GM23338 (cell line): ENCODE measurements around the gene DCAKD. TPM values are rescaled to one million over a fixed set of nuclear protein-coding genes. Genes with fewer than 3 reads are reported as not detected.

Source experiments
- ATAC-seq: fragments of 200-7000 bp; cut with Tn5 transposase; 3 replicates; pipeline ENCODE4 v1.9.1; 2020
- DNase-seq: peaks from one replicate; pipeline ENCODE4 v3.0.0-alpha.2; 2015; ENCODE audit warnings: low spot score
- H2AFZ ChIP-seq: fragments of 200-600 bp; sonication (generic); 2 replicates; pipeline ENCODE4 v1.8.0; 2016; ENCODE audit warnings: antibody characterized with exemption, mild to moderate bottlenecking, moderate library complexity
- H3F3A ChIP-seq: fragments of 200-600 bp; sonication (generic); replicated peaks from 2 replicates; pipeline ENCODE4 v1.8.0; 2017; ENCODE audit warnings: antibody characterized with exemption, mixed run types, low read depth
- H3K27ac ChIP-seq: fragments of 200-600 bp; sonication (generic); 2 replicates; pipeline ENCODE4 v1.6.1; 2016; ENCODE audit warnings: low read depth
- H3K27me3 ChIP-seq: fragments of 200-600 bp; sonication (generic); 2 replicates; pipeline ENCODE4 v1.8.0; 2016; ENCODE audit warnings: mild to moderate bottlenecking, mixed run types, moderate library complexity; ENCODE audit not compliant: insufficient read depth
- H3K36me3 ChIP-seq: fragments of 200-600 bp; sonication (generic); 2 replicates; pipeline ENCODE4 v1.8.0; 2016; ENCODE audit warnings: mild to moderate bottlenecking; ENCODE audit not compliant: insufficient read depth
- H3K4me1 ChIP-seq: fragments of 200-600 bp; sonication (generic); 2 replicates; pipeline ENCODE4 v1.8.0; 2016; ENCODE audit warnings: mild to moderate bottlenecking, moderate library complexity; ENCODE audit not compliant: insufficient read depth
- H3K4me2 ChIP-seq: fragments of 200-600 bp; sonication (generic); 2 replicates; pipeline ENCODE4 v1.7.1; 2017; ENCODE audit warnings: mixed run types
- H3K4me3 ChIP-seq: fragments of 200-600 bp; sonication (generic); 2 replicates; pipeline ENCODE4 v1.6.1; 2016; ENCODE audit warnings: mixed run types
- H3K79me2 ChIP-seq: fragments of 200-600 bp; sonication (generic); replicated peaks from 2 replicates; pipeline ENCODE4 v1.8.0; 2017; ENCODE audit warnings: mild to moderate bottlenecking; ENCODE audit not compliant: insufficient read depth
- H3K9me2 ChIP-seq: fragments of 200-600 bp; sonication (generic); 2 replicates; pipeline ENCODE4 v1.8.0; 2017; ENCODE audit not compliant: insufficient read depth
- H4K20me1 ChIP-seq: fragments of 200-600 bp; sonication (generic); replicated peaks from 2 replicates; pipeline ENCODE4 v1.8.0; 2017; ENCODE audit warnings: mild to moderate bottlenecking; ENCODE audit not compliant: insufficient read depth
- H3K27ac Mint-ChIP-seq: 2 replicates; pipeline ENCODE4 v1.8.0; 2020; ENCODE audit warnings: inconsistent platforms, mild to moderate bottlenecking, moderate library complexity, mixed read lengths
- H3K27me3 Mint-ChIP-seq: 3 replicates; pipeline ENCODE4 v1.8.0; 2022; ENCODE audit warnings: low read depth, mild to moderate bottlenecking, moderate library complexity, mixed read lengths, inconsistent platforms; ENCODE audit not compliant: insufficient read depth, poor library complexity
- H3K36me3 Mint-ChIP-seq: 3 replicates; pipeline ENCODE4 v1.8.0; 2021; ENCODE audit warnings: low read depth, mild to moderate bottlenecking, inconsistent platforms, moderate library complexity, mixed read lengths
- H3K4me1 Mint-ChIP-seq: 3 replicates; pipeline ENCODE4 v1.8.0; 2020; ENCODE audit warnings: mild to moderate bottlenecking, inconsistent platforms, mixed read lengths
- H3K4me3 Mint-ChIP-seq: 3 replicates; pipeline ENCODE4 v1.8.0; 2021; ENCODE audit warnings: moderate library complexity, mild to moderate bottlenecking, inconsistent platforms, mixed read lengths
- H3K9me3 Mint-ChIP-seq: 3 replicates; pipeline ENCODE4 v1.8.0; 2020; ENCODE audit warnings: moderate library complexity, mild to moderate bottlenecking, inconsistent platforms, mixed read lengths
- CREB1 ChIP-seq: fragments of 250-450 bp; sonication (Bioruptor Pico); IDR thresholded peaks from 2 replicates; pipeline ENCODE4 v1.5.0; 2020; ENCODE audit warnings: low read depth, mild to moderate bottlenecking, moderate library complexity
- ETS1 ChIP-seq: IDR thresholded peaks from 2 replicates; pipeline ENCODE4 v1.6.1; 2016; ENCODE audit warnings: antibody characterized with exemption
- EZH2 ChIP-seq: fragments of 200-600 bp; sonication (generic); IDR thresholded peaks from one replicate; pipeline ENCODE4 v1.8.0; 2017; ENCODE audit warnings: antibody characterized with exemption, mild to moderate bottlenecking, low read depth; ENCODE audit not compliant: unreplicated experiment
- EZH2phosphoT487 ChIP-seq: fragments of 200-600 bp; sonication (generic); IDR thresholded peaks from one replicate; pipeline ENCODE4 v1.8.1; 2018; ENCODE audit warnings: antibody characterized with exemption; ENCODE audit not compliant: unreplicated experiment
- JUNB ChIP-seq: IDR thresholded peaks from one replicate; pipeline ENCODE4 v1.6.1; 2016; ENCODE audit warnings: antibody characterized with exemption; ENCODE audit not compliant: unreplicated experiment
- NANOG ChIP-seq: IDR thresholded peaks from 2 replicates; pipeline ENCODE4 v1.6.1; 2016; ENCODE audit warnings: antibody characterized with exemption, borderline replicate concordance
- POLR2AphosphoS5 ChIP-seq: IDR thresholded peaks from 2 replicates; pipeline ENCODE4 v1.6.1; 2016; ENCODE audit warnings: antibody characterized with exemption, low read depth
- REST ChIP-seq: IDR thresholded peaks from one replicate; pipeline ENCODE4 v1.6.1; 2018; ENCODE audit warnings: antibody characterized with exemption; ENCODE audit not compliant: unreplicated experiment
- STAT1 ChIP-seq: IDR thresholded peaks from one replicate; pipeline ENCODE4 v1.6.1; 2016; ENCODE audit warnings: antibody characterized with exemption; ENCODE audit not compliant: unreplicated experiment
- ZNF114 ChIP-seq: fragments of 250-450 bp; sonication (Bioruptor Pico); IDR thresholded peaks from 2 replicates; pipeline ENCODE4 v1.5.0; 2020; ENCODE audit warnings: mild to moderate bottlenecking, moderate library complexity
- ZNF331 ChIP-seq: fragments of 250-450 bp; sonication (Bioruptor Pico); IDR thresholded peaks from 2 replicates; pipeline ENCODE4 v1.5.0; 2020; ENCODE audit warnings: low read depth, mild to moderate bottlenecking, moderate library complexity
- polyA plus RNA-seq: library from polyadenylated mRNA; unstranded; fragments of >200 nt; fragmentation: Nextera tagmentation; extraction: Ambion mirVana; gene quantifications from 2 replicates; pipeline ENCODE4 v1.2.1, GENCODE V29; 2016
- total RNA-seq: library from RNA; depleted of rRNA; stranded (reverse); fragments of >200 nt; shearing (Covaris generic); gene quantifications from 2 replicates; pipeline ENCODE4 v1.2.3, GENCODE V29; 2014
- TF ChIP-seq, protein P1 (sequence below), 2 experiments: fragments of 200-600 bp in 1 of 2; sonication (generic) in 1 of 2; conservative IDR thresholded peaks; 2 replicates each; pipeline versions ENCODE4 v1.5.1 to v1.6.1; 2016 to 2017; ENCODE audit warnings: antibody characterized with exemption in 2 of 2, low read depth in 2 of 2, mild to moderate bottlenecking in 2 of 2, moderate library complexity in 1 of 2
- TF ChIP-seq, protein P2 (sequence below): fragments of 250-450 bp; sonication (Bioruptor Pico); IDR thresholded peaks from 2 replicates; pipeline ENCODE4 v1.5.0; 2020; ENCODE audit warnings: mild to moderate bottlenecking, moderate library complexity

Gene DCAKD
- total and polyA plus RNA-seq, 2 experiments from 2014 or later, result 23.7 to 57.2 TPM

DNA sequence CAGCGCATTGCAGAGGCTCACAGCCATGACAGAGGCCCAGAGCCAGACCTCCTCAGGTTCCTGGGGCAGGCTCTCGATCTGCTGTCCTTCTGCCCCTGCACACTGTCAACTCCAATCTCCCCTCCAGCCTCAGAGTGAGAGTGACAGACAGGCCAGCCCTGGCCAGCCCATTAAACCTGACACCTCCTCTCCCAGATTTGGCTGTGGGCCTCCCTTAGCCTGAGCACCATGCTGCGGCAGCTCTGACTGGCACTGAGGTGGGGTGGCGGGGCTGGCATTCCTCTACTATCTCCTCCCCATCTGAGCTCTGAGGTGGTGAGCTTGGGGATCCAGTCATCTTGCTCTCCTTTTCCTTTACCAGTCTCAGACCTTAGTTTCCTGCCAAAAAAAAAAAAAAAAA is 67.9 kb downstream of the DCAKD start:
- Histone ChIP-seq H2AFZ (no peak overlapping the region), H3K79me2 (no peaks in the 10 kb centered on the region), H3K4me3 (no peak overlapping the region), H3F3A (peaks cover 8% of the 10 kb centered on the region; the same call in 1 of the 2 replicates), H3K4me1 (peaks cover 17% of the 10 kb centered on the region), H4K20me1 (no peaks in the 10 kb centered on the region), H3K9me2 (no peaks in the 10 kb centered on the region; the same call in 1 of the 2 replicates), H3K27me3 (no peaks in the 10 kb centered on the region), H3K36me3 (no peaks in the 10 kb centered on the region), H3K4me2 (no peak overlapping the region), H3K27ac (no peak overlapping the region)
- Mint-ChIP-seq H3K9me3 (peaks cover 3% of the 10 kb centered on the region; the same call in 2 of the 3 replicates), H3K4me3 (no peak overlapping the region), H3K27me3 (peaks cover 12% of the 10 kb centered on the region), H3K27ac (no peak overlapping the region), H3K36me3 (no peaks in the 10 kb centered on the region; the same call in 2 of the 3 replicates), H3K4me1 (peaks cover 21% of the 10 kb centered on the region)
- no peak for TF ChIP-seq EZH2phosphoT487
- no peak for TF ChIP-seq ZNF331 (CRISPR knock-in tag)
- TF ChIP-seq EZH2, result no peak
- TF ChIP-seq CREB1 (CRISPR knock-in tag), result no peak
- no peak for TF ChIP-seq REST
- TF ChIP-seq, protein P1, sequence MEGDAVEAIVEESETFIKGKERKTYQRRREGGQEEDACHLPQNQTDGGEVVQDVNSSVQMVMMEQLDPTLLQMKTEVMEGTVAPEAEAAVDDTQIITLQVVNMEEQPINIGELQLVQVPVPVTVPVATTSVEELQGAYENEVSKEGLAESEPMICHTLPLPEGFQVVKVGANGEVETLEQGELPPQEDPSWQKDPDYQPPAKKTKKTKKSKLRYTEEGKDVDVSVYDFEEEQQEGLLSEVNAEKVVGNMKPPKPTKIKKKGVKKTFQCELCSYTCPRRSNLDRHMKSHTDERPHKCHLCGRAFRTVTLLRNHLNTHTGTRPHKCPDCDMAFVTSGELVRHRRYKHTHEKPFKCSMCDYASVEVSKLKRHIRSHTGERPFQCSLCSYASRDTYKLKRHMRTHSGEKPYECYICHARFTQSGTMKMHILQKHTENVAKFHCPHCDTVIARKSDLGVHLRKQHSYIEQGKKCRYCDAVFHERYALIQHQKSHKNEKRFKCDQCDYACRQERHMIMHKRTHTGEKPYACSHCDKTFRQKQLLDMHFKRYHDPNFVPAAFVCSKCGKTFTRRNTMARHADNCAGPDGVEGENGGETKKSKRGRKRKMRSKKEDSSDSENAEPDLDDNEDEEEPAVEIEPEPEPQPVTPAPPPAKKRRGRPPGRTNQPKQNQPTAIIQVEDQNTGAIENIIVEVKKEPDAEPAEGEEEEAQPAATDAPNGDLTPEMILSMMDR (conservative IDR thresholded peaks at IDR 0.05; ENCODE audit: low read depth in 2 of 2), result no peak
- TF ChIP-seq POLR2AphosphoS5, result no peak
- TF ChIP-seq ZNF114 (CRISPR knock-in tag), result no peak
- TF ChIP-seq, protein P2, sequence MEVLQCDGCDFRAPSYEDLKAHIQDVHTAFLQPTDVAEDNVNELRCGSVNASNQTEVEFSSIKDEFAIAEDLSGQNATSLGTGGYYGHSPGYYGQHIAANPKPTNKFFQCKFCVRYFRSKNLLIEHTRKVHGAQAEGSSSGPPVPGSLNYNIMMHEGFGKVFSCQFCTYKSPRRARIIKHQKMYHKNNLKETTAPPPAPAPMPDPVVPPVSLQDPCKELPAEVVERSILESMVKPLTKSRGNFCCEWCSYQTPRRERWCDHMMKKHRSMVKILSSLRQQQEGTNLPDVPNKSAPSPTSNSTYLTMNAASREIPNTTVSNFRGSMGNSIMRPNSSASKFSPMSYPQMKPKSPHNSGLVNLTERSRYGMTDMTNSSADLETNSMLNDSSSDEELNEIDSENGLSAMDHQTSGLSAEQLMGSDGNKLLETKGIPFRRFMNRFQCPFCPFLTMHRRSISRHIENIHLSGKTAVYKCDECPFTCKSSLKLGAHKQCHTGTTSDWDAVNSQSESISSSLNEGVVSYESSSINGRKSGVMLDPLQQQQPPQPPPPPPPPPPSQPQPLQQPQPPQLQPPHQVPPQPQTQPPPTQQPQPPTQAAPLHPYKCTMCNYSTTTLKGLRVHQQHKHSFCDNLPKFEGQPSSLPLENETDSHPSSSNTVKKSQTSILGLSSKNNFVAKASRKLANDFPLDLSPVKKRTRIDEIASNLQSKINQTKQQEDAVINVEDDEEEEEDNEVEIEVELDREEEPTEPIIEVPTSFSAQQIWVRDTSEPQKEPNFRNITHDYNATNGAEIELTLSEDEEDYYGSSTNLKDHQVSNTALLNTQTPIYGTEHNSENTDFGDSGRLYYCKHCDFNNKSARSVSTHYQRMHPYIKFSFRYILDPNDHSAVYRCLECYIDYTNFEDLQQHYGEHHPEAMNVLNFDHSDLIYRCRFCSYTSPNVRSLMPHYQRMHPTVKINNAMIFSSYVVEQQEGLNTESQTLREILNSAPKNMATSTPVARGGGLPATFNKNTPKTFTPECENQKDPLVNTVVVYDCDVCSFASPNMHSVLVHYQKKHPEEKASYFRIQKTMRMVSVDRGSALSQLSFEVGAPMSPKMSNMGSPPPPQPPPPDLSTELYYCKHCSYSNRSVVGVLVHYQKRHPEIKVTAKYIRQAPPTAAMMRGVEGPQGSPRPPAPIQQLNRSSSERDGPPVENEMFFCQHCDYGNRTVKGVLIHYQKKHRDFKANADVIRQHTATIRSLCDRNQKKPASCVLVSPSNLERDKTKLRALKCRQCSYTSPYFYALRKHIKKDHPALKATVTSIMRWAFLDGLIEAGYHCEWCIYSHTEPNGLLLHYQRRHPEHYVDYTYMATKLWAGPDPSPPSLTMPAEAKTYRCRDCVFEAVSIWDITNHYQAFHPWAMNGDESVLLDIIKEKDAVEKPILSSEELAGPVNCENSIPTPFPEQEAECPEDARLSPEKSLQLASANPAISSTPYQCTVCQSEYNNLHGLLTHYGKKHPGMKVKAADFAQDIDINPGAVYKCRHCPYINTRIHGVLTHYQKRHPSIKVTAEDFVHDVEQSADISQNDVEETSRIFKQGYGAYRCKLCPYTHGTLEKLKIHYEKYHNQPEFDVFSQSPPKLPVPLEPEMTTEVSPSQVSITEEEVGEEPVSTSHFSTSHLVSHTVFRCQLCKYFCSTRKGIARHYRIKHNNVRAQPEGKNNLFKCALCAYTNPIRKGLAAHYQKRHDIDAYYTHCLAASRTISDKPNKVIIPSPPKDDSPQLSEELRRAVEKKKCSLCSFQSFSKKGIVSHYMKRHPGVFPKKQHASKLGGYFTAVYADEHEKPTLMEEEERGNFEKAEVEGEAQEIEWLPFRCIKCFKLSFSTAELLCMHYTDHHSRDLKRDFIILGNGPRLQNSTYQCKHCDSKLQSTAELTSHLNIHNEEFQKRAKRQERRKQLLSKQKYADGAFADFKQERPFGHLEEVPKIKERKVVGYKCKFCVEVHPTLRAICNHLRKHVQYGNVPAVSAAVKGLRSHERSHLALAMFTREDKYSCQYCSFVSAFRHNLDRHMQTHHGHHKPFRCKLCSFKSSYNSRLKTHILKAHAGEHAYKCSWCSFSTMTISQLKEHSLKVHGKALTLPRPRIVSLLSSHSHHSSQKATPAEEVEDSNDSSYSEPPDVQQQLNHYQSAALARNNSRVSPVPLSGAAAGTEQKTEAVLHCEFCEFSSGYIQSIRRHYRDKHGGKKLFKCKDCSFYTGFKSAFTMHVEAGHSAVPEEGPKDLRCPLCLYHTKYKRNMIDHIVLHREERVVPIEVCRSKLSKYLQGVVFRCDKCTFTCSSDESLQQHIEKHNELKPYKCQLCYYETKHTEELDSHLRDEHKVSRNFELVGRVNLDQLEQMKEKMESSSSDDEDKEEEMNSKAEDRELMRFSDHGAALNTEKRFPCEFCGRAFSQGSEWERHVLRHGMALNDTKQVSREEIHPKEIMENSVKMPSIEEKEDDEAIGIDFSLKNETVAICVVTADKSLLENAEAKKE (CRISPR knock-in tag), result no peak
- TF ChIP-seq STAT1, result no peak
- TF ChIP-seq NANOG, result no peak
- no peak for TF ChIP-seq ETS1
- TF ChIP-seq JUNB, result no peak
- DNase-seq (no peak), ATAC-seq (no peak)
